ENCODE results near the gene PNKD. TPM values are rescaled to one million over a fixed set of nuclear protein-coding genes. Genes with fewer than 3 reads are reported as not detected.
A peak's percentile ranks its signal among the peaks of the same experiment; 100 is the strongest.

Gene PNKD
- total RNA-seq, 1 experiment from 2014 or later = 21.6 TPM

DNA sequence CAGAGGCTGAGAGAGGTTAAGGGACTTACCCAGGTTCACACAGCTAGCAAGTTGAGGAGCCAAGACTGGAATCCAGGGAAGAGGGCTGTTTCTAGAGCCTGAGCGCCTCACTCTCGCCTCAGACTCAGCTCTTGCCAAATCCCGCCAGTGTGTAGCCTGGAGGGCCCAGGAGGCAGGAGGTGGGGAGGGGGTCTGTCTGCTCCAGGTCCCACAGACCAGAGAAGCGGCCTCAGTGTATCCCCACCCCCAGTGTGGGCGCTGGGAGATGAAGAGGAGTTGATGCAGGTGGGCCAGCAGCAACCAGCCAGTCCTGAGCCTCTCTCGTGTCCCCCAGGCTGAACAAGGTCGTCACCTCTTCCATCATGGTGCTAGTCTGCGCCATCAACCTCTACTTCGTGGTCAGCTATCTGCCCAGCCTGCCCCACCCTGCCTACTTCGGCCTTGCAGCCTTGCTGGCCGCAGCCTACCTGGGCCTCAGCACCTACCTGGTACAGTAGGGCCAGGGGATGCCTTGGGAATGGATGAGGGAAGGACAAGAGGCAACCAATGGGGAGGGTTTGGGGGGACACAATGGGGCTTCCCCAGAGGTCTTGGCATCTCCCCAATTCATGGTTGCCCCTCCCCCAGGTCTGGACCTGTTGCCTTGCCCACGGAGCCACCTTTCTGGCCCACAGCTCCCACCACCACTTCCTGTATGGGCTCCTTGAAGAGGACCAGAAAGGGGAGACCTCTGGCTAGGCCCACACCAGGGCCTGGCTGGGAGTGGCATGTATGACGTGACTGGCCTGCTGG lies 124.2 kb downstream of the PNKD start:
- no peak for DNase-seq (ENCODE audit: extremely low read depth, low read depth)

DNA sequence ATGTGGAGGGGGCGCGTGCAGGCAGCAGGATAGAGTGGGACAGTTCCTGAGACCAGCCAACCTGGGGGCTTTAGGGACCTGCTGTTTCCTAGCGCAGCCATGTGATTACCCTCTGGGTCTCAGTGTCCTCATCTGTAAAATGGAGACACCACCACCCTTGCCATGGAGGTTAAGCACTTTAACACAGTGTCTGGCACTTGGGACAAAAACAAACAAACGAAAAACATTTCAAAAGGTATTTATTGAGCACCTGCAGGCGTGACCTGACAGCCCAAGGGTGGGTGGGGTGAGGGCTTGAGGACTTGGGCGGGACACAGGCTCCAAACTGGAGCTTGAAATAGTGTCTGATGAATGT lies 124.7 kb downstream of the PNKD start:
- no peak for DNase-seq (ENCODE audit: extremely low read depth, low read depth)

DNA sequence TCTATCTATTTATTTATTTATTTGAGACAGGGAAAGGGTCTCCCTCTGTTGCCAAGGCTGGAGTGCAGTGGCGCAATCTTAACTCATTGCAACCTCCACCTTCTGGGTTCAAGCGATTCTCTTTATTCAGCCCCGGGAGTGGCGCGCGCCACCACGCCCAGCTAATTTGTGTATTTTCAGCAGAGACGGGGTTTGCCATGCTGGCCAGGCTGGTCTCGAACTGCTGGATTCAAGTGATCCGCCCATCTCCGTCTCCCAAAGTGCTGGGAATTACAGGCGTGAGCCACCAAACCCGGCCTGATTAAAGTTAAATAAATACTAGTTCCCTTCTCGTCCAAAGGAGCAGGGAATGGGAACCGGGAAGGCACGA lies 125.1 kb downstream of the PNKD start:
- DNase-seq (ENCODE audit: extremely low read depth, low read depth) = no peak

DNA sequence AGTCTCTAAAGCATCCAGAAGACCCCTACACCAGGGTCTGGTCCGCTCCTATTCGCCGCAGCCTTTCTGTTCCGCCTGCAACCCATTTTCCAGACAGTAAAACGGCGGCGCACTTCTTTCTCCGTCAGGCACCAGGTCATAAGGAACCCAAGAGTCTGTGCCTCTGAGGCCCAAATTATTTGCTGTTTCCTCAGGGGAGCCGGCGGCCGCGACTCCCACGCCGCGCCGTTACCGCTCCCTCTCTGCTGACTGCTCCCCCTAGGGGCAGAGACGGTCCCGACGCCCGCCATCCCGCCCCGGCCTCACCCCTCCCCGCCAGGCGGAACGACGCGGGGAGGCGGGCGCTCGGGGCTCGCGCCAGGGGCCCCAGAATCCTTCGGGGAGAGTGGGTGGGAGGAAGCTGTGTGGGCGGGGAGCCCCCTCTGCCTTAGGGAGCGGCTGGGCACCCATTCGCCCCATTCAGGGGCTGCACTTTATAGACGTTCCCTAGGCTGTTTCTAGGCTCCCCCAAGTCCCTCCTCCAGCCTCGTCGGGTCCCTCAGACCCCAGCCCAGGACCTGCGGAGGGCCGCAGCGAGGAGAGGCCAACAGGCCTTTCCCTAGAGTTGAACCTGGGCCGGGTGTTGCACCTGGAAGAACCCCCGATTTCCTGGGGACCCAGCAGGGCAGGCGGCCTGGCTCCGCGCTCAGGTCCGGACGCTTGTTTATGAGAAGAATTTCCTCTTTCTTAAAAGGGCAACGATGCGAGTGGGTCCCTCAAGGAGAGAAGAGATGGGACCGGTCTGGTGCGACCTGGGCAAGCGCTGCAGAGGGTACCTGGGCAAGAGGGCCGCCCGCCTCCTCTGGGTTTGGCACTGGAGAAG lies 125.7 kb downstream of the PNKD start:
- DNase-seq (ENCODE audit: extremely low read depth, low read depth) = peak; percentile 93

Small RNA genes within 50 kb of the gene (small RNA-seq; reads per million reads assigned to genes)
- 0 reads per million in 2 experiments for gene MIR6810

Other genes with a start within 250 kb of the PNKD start
- gene RUFY4, start 201.3 kb upstream of the PNKD start, total RNA-seq (2014; rRNA removed; shearing (Covaris generic)) = 0.20 TPM in 1 of 2 replicates, not detected in the other
- gene CXCR2, start 144.5 kb upstream of the PNKD start, total RNA-seq (2014; rRNA removed; shearing (Covaris generic)) = not detected in 2 replicates
- gene CXCR1, start 103.6 kb upstream of the PNKD start, total RNA-seq (2014; rRNA removed; shearing (Covaris generic)) = not detected in 2 replicates
- 231 and 247 TPM in 2 replicates for gene ARPC2, start 53.3 kb upstream of the PNKD start, total RNA-seq (2014; rRNA removed; shearing (Covaris generic))
- gene GPBAR1, start 9.5 kb upstream of the PNKD start, total RNA-seq (2014; rRNA removed; shearing (Covaris generic)) = 0.15 TPM in 1 of 2 replicates, not detected in the other
- 115 and 122 TPM in 2 replicates for gene AAMP, start 382 bp upstream of the PNKD start, total RNA-seq (2014; rRNA removed; shearing (Covaris generic))
- gene TMBIM1, start 22.0 kb downstream of the PNKD start, total RNA-seq (2014; rRNA removed; shearing (Covaris generic)) = 107 and 124 TPM in 2 replicates
- 0.59 TPM in 1 of 2 replicates, not detected in the other for gene CATIP, start 86.3 kb downstream of the PNKD start, total RNA-seq (2014; rRNA removed; shearing (Covaris generic))
- gene SLC11A1, start 111.8 kb downstream of the PNKD start, total RNA-seq (2014; rRNA removed; shearing (Covaris generic)) = 0.32 and 1.2 TPM in 2 replicates
- gene CTDSP1, start 129.3 kb downstream of the PNKD start, total RNA-seq (2014; rRNA removed; shearing (Covaris generic)) = 63.8 and 68.7 TPM in 2 replicates
- gene VIL1, start 148.6 kb downstream of the PNKD start, total RNA-seq (2014; rRNA removed; shearing (Covaris generic)) = 0.02 TPM in 1 of 2 replicates, not detected in the other